ENCODE results near the gene OR2V1.
"Not testable (repeated sequence)": the region's sequence is repeated elsewhere in the genome, so short reads cannot be mapped to it uniquely, and the experiment has no call there.

OR2V1 gene

GRCh38 chr5:181130832-181131496 lies at the start of gene OR2V1:
TSS of gene OR2V1 (minus strand) at chr5:181131169. CDS start at chr5:181125304, 5,865 bp downstream.
- DNase-seq: no peak

- not testable (repeated sequence) for DNase-seq
Observed at GRCh38 chr5:181177559-181177958, 46.6 kb upstream of the OR2V1 start.

- no peak for DNase-seq
Observed at GRCh38 chr5:181176254-181176952, 45.4 kb upstream of the OR2V1 start.

- peak; percentile 78 for DNase-seq
Observed at GRCh38 chr5:181173420-181174342, 42.7 kb upstream of the OR2V1 start.

GRCh38 chr5:181173027-181173419 lies 42.1 kb upstream of the OR2V1 start:
- DNase-seq: no peak

GRCh38 chr5:181171782-181172181 lies 40.8 kb upstream of the OR2V1 start:
- DNase-seq: no peak

- peak; percentile 34 for DNase-seq
Observed at GRCh38 chr5:181170996-181171395, 40.0 kb upstream of the OR2V1 start.

- DNase-seq: no peak
Observed at GRCh38 chr5:181170237-181170825, 39.4 kb upstream of the OR2V1 start.

GRCh38 chr5:181169459-181170236 lies 38.7 kb upstream of the OR2V1 start:
- peak; percentile 78 for DNase-seq

- DNase-seq: no peak
Observed at GRCh38 chr5:181168595-181169118, 37.7 kb upstream of the OR2V1 start.

GRCh38 chr5:181167814-181168488 lies 37.0 kb upstream of the OR2V1 start:
- no peak for DNase-seq

GRCh38 chr5:181166812-181167733 lies 36.1 kb upstream of the OR2V1 start:
- no peak for DNase-seq

- DNase-seq: peak; percentile 62
Observed at GRCh38 chr5:181164076-181164952, 33.3 kb upstream of the OR2V1 start.

- no peak for DNase-seq
Observed at GRCh38 chr5:181163487-181164075, 32.6 kb upstream of the OR2V1 start.

- DNase-seq: no peak
Observed at GRCh38 chr5:181161534-181162175, 30.7 kb upstream of the OR2V1 start.

- peak; percentile 72 for DNase-seq
Observed at GRCh38 chr5:181160755-181161533, 30.0 kb upstream of the OR2V1 start.

GRCh38 chr5:181160152-181160754 lies 29.3 kb upstream of the OR2V1 start:
- peak; percentile 52 for DNase-seq

Data from fibroblast of skin of right quadriceps (primary cell).